ENCODE results near the gene ISY1.
"Not testable (repeated sequence)": the region's sequence is repeated elsewhere in the genome, so short reads cannot be mapped to it uniquely, and the experiment has no call there.

ISY1 gene

DNA sequence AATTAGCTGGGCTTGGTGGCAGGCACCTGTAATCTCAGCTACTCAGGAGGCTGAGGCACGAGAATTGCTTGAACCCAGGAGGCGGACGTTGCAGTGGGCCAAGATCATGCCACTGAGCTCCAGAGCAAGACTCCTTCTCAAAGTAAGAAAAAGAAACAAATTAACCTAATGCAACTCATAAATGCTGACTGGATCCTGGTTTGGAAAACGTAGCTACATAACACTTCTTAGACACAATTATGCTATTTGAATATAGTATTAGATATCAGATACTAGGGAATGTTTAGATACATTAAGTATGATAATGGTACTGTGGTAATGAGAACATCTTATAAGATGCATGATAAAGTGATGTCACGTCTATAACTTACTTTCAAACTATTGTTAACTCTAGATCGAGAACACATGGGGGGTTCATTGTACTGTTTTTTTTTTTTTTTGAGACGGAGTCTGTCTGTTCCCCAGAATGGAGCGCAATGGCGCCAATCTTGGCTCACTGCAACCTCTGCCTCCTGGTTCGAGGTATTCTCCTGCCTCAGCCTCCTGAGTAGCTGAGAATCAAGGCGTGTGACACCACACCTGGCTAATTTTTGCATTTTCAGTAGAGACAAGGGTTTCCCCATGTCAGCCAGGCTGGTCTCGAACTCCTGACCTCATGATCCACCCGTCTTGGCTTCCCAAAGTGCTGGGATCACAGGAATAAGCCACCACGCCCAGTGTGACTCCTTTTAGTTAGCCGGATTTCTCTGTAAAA is 5.9 kb upstream of the ISY1 start:
- no peak for DNase-seq

DNA sequence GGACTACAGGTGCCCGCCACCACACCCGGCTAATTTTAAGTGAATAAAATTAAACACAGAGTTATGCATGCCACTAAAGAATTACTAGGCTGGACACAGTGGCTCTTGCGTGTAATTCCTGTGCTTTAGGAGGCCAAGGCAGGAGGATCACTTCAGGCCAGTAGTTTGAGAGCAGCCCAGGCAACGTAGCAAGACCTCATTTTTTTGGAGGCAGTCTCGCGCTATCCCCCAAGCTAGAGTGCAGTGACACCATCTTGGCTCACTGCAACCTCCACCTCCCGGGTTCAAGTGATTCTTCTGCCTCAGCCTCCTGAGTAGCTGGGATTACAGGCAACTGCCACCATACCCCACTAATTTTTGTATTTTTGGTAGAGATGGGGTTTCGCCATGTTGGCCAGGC is 4.7 kb upstream of the ISY1 start:
- DNase-seq = not testable (repeated sequence)

DNA sequence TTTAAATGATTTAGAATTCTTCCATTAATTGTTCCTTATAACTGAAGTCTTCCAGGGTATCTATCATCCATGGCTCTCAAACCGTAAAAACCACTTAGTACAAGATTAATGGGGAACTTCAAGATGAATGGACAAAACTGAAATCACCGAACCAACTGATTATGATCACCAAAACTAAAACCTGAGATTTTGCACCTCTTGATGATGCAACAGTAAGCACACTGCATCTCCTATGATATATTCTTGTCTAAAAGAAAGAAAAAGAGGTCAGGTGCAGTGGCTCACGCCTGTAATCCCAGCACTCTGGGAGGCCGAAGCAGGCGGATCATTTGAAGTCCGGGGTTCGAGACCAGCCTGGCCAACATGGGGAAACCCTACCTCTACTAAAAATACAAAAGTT is 3.6 kb upstream of the ISY1 start:
- no peak for DNase-seq

DNA sequence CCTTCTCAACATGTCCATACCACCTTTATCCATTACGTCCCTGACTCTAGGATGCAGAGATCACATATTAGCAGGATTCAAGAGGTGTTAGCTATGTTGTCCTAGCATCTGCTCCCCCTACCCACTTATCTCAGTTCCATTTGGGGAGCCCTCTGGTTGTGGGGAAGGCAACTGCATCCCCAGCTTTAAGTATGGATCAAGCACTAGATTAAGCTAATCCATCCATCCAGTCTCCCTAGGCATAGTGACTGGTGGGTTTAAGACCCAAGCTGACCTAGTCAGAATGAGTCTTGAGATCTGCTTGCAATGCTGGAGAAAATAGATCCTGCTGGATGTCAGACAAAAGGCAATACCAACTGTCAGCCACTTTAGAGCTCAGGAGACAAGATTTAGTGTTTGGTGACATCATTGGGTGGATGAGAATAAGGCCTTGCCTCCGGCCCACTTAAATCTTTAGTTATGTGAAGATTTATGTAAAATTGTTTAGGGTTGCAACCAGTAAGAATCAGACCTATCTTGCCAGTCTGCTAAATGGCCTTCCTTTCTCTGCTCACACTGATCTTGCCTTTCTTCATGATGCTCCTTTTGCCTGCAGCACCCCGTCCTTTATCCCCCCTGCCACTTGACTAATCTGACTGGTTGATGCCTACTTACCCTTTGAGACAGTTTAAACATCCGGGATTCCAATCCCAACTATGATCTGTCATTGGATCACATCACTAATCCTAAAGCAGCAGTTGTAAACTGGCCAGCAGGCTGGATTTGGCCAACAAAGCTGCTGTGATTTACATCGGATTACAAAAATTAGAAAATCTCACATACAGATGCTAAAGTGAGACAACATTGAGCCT is 2.1 kb upstream of the ISY1 start:
- DNase-seq = no peak

DNA sequence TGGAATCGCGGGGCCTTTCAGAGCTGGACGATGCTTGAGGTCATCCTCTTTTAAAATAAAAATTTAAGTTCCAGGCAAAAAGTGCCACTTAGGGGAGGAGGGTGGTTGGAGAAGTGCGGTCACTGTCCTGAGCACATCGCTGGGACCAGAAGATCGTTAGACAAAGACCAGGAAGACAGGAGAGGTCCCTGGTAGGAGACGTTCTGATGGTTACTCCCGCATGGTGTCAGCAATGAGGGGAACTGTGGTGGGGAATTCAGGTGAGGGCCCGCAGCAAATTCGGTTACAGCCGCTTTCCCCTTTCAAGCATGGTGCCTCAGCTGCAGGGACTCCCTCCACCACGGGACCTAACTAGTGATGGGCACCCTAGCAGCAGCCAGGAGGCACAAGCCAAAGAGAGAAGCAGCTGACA is 1.0 kb upstream of the ISY1 start:
- no peak for DNase-seq

DNA sequence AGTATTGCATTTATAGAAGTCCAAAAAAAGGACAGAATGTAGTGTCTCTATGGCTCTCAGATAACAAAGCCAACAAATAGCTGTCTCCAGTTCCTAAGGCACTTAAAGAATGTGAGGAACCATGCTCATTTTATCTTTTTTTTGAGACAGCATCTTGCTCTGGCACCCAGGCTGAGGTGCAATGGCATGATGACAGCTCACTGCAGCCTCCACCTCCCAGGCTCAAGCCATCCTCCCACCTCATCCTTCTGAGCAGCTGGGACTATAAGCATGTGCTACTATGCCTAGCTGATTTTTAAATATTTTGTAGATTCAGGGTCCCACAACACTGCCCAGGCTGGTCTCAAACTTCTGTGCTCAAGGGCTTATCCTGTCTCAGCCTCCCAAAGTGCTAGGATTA is 16.1 kb downstream of the ISY1 start:
- DNase-seq = no peak

DNA sequence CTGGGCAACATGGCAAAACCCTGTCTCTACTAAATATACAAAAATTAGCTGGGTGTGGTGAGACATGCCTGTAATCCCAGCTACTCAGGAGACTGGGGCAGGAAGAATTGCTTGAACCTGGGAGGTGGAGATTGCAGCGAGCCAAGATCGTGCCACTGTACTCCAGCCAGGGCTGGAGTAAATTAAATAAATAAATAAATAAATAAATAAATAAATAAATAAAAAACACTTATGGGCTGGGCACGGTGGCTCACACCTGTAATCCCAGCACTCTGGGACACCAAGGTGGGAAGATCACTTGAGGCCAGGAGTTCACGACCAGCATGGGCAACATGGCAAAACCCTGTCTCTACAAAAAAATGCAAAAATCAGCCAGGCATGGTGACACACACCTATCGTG is 19.9 kb downstream of the ISY1 start:
- DNase-seq = not testable (repeated sequence)

DNA sequence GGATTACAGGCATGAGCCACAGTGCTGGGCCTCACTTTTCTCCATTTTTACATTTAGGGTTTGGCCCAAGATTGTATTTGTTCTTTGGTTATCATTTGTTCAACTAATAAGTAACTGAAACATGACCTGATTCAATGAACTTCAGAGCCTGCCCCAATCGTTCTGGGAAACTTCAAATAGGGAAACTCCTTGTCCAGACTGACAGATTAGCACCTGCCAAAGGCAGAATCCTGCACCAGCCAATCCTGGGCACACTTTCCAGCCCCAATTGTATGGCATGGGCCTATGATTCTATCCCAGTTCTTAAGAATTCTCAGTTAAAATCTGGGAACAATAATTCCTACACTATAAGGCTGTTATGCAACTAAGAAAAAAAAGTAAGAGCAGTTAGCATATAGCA is 21.0 kb downstream of the ISY1 start:
- DNase-seq = no peak

DNA sequence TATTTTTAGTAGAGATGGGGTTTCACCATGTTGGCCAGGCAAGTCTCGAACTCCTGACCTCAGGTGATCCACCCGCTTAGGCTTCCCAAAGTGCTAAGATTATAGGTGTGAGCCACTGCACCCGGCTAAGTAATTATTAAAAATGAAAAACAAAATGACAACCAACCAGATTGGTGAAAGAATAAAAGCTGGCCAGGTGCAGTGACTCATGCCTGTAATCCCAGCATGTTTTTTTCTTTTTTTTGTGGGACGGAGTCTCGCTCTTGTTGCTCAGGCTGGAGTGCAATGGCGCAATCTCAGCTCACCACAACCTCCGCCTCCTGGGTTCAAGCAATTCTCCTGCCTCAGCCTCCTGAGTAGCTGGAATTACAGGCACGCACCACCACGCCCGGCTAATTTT is 24.6 kb downstream of the ISY1 start:
- not testable (repeated sequence) for DNase-seq

DNA sequence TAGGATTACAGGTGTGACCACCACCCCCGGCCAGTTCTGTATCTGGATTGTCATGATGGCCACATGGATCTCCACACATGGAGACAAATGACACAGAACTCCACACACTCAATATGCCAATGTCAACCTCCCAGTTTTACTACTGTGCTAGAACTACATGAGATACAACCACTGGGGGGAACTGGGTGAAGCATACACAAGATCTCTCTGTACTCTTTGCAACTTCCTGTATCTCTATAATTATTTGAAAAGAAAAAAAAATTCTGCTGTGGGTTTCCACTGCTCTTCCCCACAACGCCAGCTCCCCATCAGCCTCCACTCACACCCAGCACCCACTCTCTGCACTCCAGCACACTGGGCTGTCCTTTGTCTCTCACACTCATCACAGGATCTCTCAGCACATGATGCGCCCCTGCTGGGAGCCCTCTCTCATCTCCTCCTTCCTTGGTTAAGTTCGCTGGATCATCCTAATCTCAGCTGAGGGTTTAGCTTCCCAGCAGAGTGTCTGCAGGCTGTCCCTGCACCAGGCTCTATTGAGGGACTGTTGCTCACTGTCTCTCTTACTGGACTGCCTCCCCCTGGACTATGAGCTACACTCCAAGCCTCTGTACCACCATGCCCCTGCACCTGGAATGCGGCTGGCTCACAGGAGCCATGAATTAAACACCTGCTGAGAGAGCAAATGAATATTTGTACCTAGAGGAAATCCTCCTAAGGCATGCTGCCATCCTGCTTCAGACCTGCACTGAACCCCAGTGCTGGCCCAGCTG is 28.6 kb downstream of the ISY1 start:
- no peak for DNase-seq

DNA sequence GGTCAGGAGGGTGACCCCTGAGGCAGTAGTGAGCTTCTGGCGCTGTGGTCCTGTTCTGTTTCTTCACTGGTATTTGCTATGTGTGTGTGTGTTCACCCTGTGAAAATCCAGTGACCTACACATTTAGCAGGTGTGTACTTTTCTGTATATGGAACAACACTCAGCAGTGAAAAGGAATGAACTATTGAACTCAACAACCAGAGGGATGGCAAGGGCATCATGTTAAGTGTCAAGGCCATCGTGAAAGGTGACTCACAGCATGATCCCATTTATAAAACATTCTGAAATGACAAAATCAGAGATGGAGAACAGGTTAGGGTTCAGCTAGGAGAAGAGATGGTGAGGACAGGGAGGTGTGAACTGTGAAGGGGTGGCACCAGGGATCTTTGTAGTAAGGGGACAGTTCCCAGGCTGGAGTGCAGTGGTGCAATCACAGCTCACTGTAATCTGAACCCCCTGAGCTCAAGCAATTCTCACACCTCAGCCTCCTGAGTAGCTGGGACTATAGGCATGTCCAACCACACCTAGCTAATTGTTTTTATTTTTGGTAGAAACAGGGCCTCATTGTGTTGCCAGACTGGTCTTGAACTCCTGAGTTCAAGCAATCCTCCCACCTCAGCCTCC is 29.3 kb downstream of the ISY1 start:
- DNase-seq = no peak

DNA sequence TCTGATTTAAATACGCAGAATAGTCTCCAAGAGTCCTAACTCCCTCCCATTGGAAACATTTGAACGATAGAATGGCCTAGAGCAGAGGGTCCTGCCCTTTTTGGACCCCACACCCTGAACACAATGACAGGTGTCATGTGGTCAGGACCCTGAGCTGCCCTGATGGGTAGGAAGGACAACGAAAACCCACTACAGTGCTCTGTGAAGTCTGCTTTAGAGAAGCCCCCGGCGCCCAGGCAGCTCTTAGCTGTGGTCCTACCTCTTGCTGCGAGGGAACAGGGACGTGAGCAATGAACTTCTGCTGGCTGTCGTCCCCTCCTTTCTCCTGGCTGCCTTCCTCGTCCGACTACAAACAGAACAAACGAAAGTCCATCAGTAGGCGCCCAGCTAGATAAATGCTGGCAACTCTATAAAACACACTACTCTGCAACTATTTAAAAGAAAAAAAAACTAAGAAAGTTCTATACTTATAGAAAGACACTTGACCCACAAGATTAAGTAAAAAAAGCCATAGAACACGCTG is 30.5 kb downstream of the ISY1 start:
- DNase-seq = no peak

DNA sequence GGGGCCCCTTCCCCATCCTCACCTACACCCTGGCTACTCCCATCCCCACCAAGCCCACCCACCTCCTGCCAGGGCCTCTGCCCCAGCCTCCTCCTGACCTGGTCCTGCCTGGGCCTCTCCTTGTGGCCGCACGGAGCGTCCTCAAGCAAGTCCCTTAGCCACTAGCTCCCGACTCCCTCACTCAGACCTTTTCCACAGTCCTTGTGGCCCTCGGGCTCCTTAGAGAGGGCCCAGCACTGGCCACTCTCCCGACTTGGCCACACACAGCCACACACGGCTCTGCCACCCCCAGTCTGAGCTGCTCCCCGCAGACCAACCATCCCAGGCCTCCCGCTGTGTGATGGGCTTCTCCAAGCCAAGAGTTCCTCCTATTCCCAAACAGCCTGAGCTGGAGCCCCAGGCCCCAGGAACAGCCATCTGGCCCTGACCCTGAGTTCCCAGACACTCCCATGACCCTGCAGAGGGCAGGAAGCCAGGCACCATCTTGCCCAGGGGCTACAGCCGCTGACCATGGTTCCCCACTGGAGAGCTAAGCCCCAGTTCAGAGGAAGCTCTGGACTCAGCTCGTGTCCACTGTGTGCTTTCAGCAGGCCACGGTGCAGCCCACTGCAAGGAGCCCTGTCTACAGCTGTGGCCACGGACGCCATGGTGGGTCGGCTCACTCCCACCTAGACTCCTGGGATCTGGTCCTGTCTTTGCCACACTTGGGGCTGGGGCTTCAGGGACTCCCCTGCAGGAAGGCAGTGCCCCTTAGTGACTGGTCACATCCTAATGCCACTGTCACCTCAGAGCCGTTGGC is 32.3 kb downstream of the ISY1 start:
- no peak for DNase-seq

DNA sequence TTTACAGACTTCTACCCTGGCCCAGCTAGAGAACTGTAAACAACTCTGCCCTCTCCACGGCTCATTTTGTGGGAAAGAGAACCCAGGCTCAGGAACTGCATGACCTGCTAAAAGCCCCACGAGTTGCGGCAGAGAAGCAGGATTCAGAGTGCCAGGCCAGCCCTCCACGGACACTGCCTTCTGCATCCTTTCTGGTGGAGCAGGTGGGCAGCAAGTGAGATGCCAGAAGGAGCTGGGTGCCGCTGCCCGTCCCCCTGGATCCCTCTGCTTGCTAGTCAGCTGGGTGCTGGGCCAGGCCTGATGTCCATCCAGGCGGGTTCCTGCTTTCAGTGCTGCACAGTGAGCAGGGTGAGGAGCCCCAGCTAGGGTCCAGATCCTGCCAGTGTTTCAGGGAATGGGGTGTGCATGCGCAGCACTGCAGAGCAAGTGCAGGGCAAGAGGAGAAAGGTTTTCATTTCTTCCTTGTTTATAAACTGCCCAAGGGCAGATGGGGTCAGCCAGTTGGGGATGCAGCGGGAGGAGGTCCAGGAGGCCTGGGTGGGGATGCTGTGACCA is 34.1 kb downstream of the ISY1 start:
- no peak for DNase-seq

DNA sequence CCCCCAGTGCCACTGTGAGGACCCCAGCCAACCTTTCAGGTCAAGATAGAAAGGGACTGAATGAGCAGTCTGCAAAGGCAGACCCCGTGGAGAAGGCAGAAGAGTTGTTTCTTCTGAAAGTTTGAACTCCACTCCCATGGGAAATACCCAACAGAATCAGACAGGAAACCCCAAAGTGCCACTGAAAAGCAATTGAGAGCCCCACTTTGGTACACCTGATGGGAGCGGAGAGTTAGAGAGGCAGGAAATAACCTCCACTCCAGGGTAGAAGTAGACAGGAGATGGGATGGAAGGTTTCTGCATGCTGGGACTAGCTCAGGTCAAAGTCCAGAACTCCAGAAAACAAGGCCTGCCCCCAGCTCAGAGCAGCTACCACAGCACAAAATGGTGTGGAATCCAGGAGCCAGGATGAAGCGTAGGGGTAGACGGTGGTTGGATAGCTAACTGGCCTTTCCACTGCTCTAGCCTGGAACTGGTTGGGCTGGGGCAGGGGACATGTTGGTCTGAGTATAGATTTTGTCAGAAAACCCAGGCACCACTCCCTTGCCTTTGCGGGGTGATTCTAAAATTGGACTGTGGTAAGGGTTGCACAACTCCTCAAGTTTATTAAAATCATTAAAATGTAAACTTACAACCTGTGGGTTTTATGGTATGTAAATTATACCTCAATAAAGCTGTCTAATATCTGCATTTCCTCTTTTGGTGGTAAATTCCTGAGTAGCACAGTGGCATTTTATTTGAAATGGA is 37.4 kb downstream of the ISY1 start:
- DNase-seq = peak; percentile 27

DNA sequence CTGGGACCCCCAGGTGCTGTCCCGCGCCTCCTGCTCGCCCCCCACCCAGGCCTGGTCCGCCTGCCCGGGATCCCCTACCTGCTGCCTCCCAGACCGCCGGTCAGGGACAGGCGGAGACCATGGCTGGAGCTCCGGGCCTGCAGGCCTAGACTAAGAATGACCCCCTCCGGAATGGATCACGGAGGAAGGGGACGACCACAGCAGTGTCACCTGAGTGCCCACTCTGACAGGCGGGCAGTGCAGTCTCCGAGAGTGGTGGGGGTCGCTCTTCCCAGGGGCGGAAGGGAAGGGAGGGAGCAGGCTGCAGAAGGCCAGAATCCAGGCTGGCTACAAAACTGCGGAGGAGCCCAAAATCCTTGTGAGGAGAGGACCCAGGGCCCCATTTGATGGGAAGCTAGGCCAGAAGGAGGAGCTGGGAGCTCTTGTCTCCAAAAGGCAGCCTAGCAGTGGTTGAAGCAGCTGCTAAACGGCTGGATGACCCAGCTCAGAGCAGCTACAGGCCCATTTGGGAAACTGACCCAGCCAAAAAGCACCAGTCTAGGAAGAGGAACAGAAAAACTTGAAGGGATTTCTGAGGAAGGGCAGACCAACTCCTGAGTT is 38.4 kb downstream of the ISY1 start:
- no peak for DNase-seq

DNA sequence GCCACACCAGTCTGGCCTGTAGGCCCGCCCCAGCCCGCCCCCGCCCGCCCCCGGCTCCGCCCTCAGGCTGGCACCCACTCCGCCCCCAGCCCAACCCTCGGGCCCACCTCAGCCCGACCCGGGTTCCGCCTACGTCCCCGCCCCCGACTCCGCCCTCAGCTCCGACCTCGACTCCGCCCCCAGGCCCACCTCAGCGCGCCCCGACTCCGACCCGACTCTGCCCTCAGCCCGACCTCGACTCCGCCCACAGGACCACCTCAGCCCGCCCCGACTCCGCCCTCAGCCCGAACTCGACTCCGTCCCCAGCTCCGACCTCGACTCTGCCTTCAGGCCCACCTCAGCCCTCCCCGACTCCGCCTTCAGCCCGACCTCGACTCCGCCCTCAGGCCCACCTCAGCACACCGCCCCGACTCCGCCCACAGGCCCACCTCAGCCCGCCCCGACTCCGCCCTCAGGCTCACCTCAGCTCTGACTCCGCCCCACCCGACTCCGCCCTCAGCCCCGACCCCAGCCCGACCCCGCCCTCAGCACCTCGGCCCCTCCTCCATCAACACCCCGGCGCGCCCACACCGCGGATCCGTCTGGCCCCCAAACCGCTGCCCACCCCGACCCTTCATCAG is 39.0 kb downstream of the ISY1 start, which contains the start of gene RAB43:
TSS of gene RAB43 (minus strand) at position 13 of the 620 bp plus-strand sequence. CDS start 315 bp downstream, outside the sequence.
- peak; percentile 84 for DNase-seq

DNA sequence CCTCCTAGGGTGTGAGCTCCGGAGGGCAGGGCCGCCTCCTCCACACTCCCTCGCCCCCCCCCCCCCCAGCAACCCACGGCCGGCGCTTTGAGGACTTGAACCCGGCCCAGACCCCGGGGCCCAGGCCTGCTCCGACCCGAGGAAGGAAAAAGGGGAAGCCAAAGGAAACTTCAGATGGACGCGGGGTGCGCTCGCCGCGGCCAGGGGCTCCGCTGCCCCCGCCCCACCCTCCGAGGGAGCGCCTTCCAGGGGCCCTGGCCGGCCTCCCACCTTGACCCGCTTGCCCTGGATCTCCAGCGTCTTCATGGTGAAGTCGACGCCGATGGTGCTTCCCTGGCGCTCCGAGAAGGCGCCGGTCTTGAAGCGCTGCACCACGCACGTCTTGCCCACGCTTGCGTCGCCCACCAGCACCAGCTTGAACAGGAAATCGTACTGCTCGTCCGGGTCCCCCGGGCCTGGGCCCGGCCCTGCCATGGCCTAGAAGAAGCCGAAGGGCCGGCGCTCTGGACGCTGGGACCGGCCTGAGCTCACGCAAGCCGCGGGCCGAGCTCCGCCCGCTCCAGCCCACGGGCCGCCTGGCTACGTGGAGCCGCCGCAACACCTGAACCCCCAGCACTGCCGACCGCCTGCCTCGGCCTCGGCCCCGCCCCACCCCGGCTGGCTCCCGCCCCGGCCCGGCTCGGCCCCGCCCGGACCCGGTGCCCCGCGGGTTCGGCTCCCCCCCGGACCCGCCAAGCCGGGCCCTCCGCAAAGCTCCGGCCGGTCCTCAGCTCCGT is 39.7 kb downstream of the ISY1 start:
- DNase-seq = no peak

Data from fibroblast of skin of scalp (primary cell).